ENCODE data around the gene HOXA11. TPM values are rescaled to one million over a fixed set of nuclear protein-coding genes. Genes with fewer than 3 reads are reported as not detected.
A peak's percentile ranks its signal among the peaks of the same experiment; 100 is the strongest.

HOXA11 gene
- total RNA-seq, 1 donor from 2014 or later, result not detected

DNA sequence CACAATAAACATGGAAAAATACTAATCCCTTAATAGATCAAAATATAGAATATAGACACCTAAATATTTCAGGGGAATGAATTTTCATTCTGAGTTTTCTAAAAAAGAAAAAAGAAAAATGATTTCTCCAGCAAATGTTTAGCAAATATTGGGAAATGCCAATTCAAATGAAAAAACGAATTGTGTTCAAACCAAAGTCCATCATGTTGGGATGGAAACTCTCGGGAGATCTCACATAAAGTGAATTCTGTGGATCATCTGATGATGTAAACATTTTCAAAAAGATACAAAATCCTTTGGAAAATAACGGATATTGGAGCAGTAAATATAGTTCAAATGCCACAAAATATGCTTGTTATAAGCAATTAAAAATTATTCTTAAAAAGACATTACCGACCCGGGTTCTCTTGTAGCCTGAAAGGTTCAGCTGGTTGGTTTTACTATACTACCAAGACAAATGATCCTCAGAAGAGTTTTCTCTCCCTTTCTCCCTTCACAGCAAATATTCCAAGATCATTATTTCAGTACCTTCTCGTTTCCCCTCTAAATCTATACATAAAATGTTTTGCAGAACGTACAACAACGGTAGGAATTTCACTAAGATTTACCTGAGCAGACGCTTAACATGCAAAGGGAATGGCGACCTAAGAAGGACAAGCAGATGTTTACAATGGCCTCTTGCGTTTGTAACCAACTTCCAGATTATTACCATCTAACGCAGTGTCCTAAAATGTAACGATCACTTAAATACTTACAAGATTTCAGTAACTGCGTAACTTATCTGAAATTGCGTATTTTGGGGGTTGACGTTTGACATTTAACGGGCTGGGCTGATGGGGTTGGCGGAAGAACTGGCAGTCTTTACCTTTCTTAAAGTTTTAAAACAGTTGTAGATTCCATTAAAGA is 12.4 kb upstream of the HOXA11 start:
- intact Hi-C loops (cut with DNase I), result no loop called here

DNA sequence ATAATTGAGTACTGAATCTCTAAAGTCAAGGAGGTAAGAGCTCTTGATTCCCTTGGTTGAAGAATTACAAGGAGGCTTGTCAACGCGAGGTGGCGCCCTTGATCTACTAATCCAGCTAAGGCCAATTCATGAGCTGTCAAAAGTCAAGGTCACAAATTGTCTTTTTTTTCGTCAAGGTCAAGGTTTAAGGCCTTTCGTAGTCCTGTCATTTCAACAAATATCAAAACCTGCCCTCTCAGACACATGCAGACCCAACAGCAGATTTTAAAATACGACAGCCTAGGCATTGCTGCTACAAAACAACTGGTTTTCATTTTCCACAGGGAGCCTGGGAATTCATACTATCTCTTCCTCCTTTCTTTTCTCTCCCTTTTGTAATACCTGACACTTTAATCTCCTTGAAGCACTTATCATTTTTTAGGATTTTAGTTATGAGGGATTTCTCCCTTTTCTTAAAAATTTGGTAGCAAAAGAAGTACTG is 11.3 kb upstream of the HOXA11 start:
- TF ChIP-seq, protein P1, sequence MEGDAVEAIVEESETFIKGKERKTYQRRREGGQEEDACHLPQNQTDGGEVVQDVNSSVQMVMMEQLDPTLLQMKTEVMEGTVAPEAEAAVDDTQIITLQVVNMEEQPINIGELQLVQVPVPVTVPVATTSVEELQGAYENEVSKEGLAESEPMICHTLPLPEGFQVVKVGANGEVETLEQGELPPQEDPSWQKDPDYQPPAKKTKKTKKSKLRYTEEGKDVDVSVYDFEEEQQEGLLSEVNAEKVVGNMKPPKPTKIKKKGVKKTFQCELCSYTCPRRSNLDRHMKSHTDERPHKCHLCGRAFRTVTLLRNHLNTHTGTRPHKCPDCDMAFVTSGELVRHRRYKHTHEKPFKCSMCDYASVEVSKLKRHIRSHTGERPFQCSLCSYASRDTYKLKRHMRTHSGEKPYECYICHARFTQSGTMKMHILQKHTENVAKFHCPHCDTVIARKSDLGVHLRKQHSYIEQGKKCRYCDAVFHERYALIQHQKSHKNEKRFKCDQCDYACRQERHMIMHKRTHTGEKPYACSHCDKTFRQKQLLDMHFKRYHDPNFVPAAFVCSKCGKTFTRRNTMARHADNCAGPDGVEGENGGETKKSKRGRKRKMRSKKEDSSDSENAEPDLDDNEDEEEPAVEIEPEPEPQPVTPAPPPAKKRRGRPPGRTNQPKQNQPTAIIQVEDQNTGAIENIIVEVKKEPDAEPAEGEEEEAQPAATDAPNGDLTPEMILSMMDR (IDR thresholded peaks at IDR 0.05), result peak; percentile 83
- H3K4me1 ChIP-seq, result peaks cover 23% of the 10 kb centered on the region
- no peak overlapping the region for H3K27ac ChIP-seq
- peak; percentile 87 for DNase-seq
- no peak overlapping the region for H3K4me3 ChIP-seq
- no peaks in the 10 kb centered on the region for H3K36me3 ChIP-seq
- intact Hi-C loops (cut with DNase I), result no loop called here
- peaks cover 96% of the 10 kb centered on the region for H3K27me3 ChIP-seq
- H3K9me3 ChIP-seq, result no peaks in the 10 kb centered on the region
- ATAC-seq, result peak; percentile 54

More for the DNA sequence above, 12.4 kb upstream of the HOXA11 start:
- DNase-seq (no peak), ATAC-seq (no peak)
- Histone ChIP-seq H3K4me1 (peaks cover 22% of the 10 kb centered on the region), H3K27ac (no peak overlapping the region), H3K36me3 (no peaks in the 10 kb centered on the region), H3K27me3 (peaks cover 96% of the 10 kb centered on the region), H3K9me3 (no peaks in the 10 kb centered on the region), H3K4me3 (no peak overlapping the region)
- TF ChIP-seq, protein P1 (IDR thresholded peaks at IDR 0.05), result no peak

DNA sequence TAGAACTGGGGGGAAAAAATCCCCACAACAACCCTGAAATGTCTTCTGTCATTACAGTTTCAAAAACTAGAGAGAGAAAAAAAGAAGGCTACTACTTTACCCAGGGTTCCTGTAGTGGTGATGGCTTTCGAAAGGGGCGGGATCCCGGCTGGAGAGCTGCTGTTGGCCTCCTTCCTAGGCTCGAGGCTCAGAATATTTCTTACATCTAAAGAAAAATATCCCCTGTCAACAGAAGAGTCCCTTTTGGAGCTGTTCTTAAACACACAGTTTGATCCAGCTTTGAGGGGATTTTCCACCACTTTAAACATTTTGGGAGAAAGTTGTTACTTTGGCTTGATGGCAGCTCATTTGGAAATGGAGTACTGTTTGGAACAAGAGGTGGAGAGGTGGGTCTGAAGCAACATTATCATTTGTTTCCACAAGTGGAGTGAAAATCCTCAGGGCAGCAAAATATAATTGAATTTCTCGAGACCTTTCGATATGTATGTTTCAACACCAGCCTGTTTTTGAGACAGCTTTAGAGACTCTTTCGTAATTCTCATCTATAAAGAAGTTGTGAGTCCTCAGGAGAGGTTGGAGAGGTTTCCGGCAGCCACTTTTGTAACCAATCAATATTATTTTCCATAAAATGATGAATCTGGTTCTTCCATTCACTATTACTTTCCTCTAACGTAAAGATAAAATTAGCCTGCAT is 9.8 kb upstream of the HOXA11 start:
- intact Hi-C loops (cut with DNase I), result no loop called here
- no peak for ATAC-seq
- H3K9me3 ChIP-seq, result no peaks in the 10 kb centered on the region
- no peak for DNase-seq
- H3K4me1 ChIP-seq, result peaks cover 12% of the 10 kb centered on the region
- no peaks in the 10 kb centered on the region for H3K36me3 ChIP-seq
- H3K27ac ChIP-seq, result no peak overlapping the region
- H3K4me3 ChIP-seq, result no peak overlapping the region
- peaks cover 96% of the 10 kb centered on the region for H3K27me3 ChIP-seq
- TF ChIP-seq, protein P1 (IDR thresholded peaks at IDR 0.05), result no peak

DNA sequence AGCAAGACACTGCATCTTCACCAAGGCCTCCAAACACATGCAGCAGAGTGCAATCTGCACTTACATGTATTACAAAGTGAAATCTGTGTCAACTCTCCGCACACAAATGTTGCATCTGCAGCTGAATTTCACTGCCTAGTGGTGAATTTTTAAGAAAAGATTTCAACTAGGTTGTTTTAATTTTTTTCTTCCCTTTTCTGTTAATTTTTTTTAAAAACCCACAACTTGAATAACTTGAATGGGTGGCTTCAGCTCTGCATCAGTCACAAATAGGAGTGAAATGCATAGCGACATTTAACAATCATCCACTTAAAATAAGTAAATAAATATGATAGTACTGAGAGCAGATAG is 8.9 kb upstream of the HOXA11 start:
- no peak overlapping the region for H3K4me3 ChIP-seq
- H3K9me3 ChIP-seq, result no peaks in the 10 kb centered on the region
- H3K27me3 ChIP-seq, result peaks cover 100% of the 10 kb centered on the region
- ATAC-seq, result no peak
- H3K27ac ChIP-seq, result no peak overlapping the region
- TF ChIP-seq, protein P1 (IDR thresholded peaks at IDR 0.05), result no peak
- intact Hi-C loops (cut with DNase I), result no loop called here
- no peak for DNase-seq
- H3K4me1 ChIP-seq, result peaks cover 15% of the 10 kb centered on the region
- no peaks in the 10 kb centered on the region for H3K36me3 ChIP-seq

DNA sequence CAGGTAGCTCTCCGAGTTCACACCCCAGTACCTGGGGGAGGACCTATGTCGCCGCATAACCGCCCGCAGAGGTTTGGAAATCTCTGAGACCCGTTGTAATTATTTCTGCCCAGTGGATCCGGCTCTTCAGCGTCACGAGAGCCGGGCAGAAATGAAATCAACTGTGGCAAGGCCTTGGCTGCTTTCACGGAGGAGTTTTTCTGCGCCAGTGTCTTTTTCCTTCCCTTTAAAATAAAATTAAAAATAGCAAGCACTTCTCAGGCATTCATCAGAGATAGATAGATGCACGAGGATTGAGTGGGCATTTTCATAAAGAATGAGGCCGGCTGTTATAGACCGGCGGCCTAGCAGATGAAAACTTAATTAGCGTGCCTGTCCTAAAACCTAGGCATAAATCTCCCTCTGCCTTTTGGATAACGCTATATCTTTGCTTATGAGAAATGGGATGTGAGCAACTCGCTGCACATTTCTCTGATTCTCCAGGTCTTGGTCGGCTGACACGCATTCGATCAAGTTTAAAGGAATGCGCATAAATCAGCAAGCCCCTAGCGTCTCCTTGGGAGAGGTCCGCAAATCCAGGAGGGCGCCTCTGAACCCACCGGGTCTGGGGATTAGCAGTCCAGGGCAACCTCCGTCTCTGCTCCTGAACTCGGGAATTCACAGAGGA is 8.4 kb upstream of the HOXA11 start:
- peak overlapping the region; percentile 29 for H3K4me3 ChIP-seq
- H3K36me3 ChIP-seq, result no peaks in the 10 kb centered on the region
- peaks cover 100% of the 10 kb centered on the region for H3K27me3 ChIP-seq
- DNase-seq, result peak; percentile 22
- TF ChIP-seq, protein P1 (IDR thresholded peaks at IDR 0.05), result no peak
- H3K27ac ChIP-seq, result no peak overlapping the region
- ATAC-seq, result no peak
- intact Hi-C loops (cut with DNase I), result no loop called here
- peaks cover 20% of the 10 kb centered on the region for H3K4me1 ChIP-seq
- H3K9me3 ChIP-seq, result no peaks in the 10 kb centered on the region

All from upper lobe of right lung (tissue), 1 donor.